ENCODE measurements around the gene LMAN1L.

Gene LMAN1L

GRCh38 chr15:74820056-74820455 is 7.4 kb downstream of the LMAN1L start:
- Histone ChIP-seq H3K9ac (ENCODE audit: low read length) (no peak overlapping the region), H3K4me1 (ENCODE audit: control insufficient read depth, insufficient read depth, low read length) (peaks cover 5% of the 10 kb centered on the region), H3K27ac (ENCODE audit: low read depth, low read length) (no peak overlapping the region), H3K4me3 (ENCODE audit: low read length) (no peak overlapping the region), H3K36me3 (ENCODE audit: control insufficient read depth, insufficient read depth, low read length) (no peaks in the 10 kb centered on the region), H3K27me3 (ENCODE audit: control insufficient read depth, insufficient read depth, low read length) (no peaks in the 10 kb centered on the region)

DNA sequence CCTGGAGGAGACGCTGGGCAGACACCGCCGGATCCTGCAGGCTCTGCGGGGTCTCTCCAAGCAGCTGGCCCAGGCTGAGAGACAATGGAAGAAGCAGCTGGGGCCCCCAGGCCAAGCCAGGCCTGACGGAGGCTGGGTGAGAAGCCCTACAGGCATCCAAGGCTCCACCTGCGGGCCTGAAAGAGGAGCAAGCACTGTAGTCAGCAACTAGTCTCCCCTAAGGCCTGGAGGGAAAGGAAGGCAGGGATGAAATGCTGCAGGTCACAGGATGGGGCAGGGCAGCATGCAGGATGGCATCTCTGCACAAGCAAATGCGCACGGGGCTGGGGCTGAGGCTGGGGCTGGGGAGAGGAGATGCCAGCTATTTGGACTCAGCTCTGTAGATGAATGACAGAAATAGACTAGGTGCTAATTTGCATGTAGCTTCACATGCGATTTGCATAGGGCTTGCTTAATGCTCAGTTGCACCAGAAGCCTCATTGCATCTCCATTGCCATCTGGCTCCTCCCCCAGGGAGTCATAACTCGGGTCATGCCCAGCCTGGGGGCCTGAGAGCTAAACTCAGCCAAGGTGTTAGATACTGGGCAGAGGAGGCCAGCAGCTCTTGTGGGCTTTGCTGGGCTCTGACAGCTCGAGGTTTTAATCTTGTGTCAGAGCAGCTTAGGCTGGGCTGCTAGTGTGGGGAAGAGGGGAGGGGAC is 8.6 kb downstream of the LMAN1L start:
- no peaks in the 10 kb centered on the region for H3K4me1 ChIP-seq (ENCODE audit: control insufficient read depth, insufficient read depth, low read length)
- no peak overlapping the region for H3K9ac ChIP-seq (ENCODE audit: low read length)
- H3K4me3 ChIP-seq (ENCODE audit: low read length), result no peak overlapping the region
- H3K27ac ChIP-seq (ENCODE audit: low read depth, low read length), result no peak overlapping the region
- no peaks in the 10 kb centered on the region for H3K27me3 ChIP-seq (ENCODE audit: control insufficient read depth, insufficient read depth, low read length)
- no peaks in the 10 kb centered on the region for H3K36me3 ChIP-seq (ENCODE audit: control insufficient read depth, insufficient read depth, low read length)

DNA sequence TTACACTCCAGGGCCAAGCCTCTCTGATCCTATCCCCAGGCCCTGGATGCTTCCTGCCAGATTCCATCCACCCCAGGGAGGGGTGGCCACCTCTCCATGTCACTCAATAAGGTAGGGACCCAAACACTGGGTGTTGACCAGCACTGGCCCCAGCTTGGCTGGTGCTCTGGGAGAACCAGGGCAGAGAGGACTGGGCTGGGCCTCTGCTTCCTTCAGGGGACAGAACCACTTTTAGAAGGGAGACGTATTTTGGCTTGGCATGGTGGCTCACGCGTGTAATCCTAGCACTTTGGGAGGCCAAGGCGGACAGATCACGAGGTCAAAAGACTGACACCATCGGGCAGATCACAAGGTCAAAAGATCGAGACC is 9.1 kb downstream of the LMAN1L start:
- Histone ChIP-seq H3K4me1 (ENCODE audit: control insufficient read depth, insufficient read depth, low read length) (no peaks in the 10 kb centered on the region), H3K27ac (ENCODE audit: low read depth, low read length) (no peak overlapping the region), H3K9ac (ENCODE audit: low read length) (no peak overlapping the region), H3K4me3 (ENCODE audit: low read length) (no peak overlapping the region), H3K36me3 (ENCODE audit: control insufficient read depth, insufficient read depth, low read length) (no peaks in the 10 kb centered on the region), H3K27me3 (ENCODE audit: control insufficient read depth, insufficient read depth, low read length) (peaks cover 3% of the 10 kb centered on the region)

DNA sequence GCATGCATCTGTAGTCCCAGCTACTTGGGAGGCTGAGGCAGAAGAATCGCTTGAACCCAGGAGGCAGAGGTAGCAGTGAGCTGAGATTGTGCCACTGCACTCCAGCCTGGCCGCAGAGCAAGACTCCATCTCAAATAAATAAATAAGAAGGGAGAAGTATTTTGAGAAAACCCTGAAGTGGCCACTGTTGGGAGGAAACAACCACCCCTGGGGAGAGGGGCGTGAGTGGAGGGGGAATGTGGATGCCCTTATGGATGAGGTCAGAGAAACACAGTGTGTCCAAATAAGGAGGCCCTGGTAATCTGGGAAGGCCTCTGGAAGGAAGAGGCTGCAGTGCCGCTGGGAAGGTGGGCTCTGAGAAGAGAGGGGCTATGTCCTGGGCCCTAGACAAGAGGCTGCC is 9.6 kb downstream of the LMAN1L start:
- H3K4me3 ChIP-seq (ENCODE audit: low read length), result no peak overlapping the region
- peaks cover 3% of the 10 kb centered on the region for H3K27me3 ChIP-seq (ENCODE audit: control insufficient read depth, insufficient read depth, low read length)

GRCh38 chr15:74823324-74823723 is 10.7 kb downstream of the LMAN1L start:
- no peak overlapping the region for H3K9ac ChIP-seq (ENCODE audit: low read length)
- H3K27ac ChIP-seq (ENCODE audit: low read depth, low read length), result no peak overlapping the region
- H3K27me3 ChIP-seq (ENCODE audit: control insufficient read depth, insufficient read depth, low read length), result peaks cover 3% of the 10 kb centered on the region
- H3K4me1 ChIP-seq (ENCODE audit: control insufficient read depth, insufficient read depth, low read length), result no peaks in the 10 kb centered on the region
- no peaks in the 10 kb centered on the region for H3K36me3 ChIP-seq (ENCODE audit: control insufficient read depth, insufficient read depth, low read length)
- no peak overlapping the region for H3K4me3 ChIP-seq (ENCODE audit: low read length)

More for the DNA sequence above, 9.6 kb downstream of the LMAN1L start:
- no peaks in the 10 kb centered on the region for H3K36me3 ChIP-seq (ENCODE audit: control insufficient read depth, insufficient read depth, low read length)
- H3K4me1 ChIP-seq (ENCODE audit: control insufficient read depth, insufficient read depth, low read length), result no peaks in the 10 kb centered on the region
- H3K27ac ChIP-seq (ENCODE audit: low read depth, low read length), result no peak overlapping the region
- H3K9ac ChIP-seq (ENCODE audit: low read length), result no peak overlapping the region

DNA sequence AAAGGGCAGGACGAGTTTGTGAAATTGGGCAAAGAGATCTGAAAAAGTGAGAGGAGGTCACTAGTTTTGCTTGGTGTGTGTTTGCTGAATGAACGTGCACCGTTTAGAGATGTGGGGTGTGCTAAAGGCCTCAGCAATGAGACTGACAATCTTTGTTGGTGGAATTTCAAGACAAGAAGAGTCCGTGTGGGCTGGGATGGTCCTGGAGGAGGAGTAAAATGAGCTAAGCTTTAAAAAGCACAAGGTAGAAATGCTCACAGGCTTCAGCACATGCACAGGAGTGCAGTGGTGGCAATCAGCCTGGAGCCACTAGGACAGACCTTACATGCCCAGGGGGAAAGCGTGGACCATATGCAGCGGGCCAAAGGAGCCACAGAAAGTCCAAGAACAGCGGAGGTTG is 12.3 kb downstream of the LMAN1L start:
- Histone ChIP-seq H3K9ac (ENCODE audit: low read length) (no peak overlapping the region), H3K27ac (ENCODE audit: low read depth, low read length) (no peak overlapping the region), H3K4me3 (ENCODE audit: low read length) (no peak overlapping the region), H3K4me1 (ENCODE audit: control insufficient read depth, insufficient read depth, low read length) (no peaks in the 10 kb centered on the region), H3K36me3 (ENCODE audit: control insufficient read depth, insufficient read depth, low read length) (no peaks in the 10 kb centered on the region), H3K27me3 (ENCODE audit: control insufficient read depth, insufficient read depth, low read length) (peaks cover 3% of the 10 kb centered on the region)

GRCh38 chr15:74825866-74826265 is 13.2 kb downstream of the LMAN1L start:
- no peak overlapping the region for H3K9ac ChIP-seq (ENCODE audit: low read length)
- no peaks in the 10 kb centered on the region for H3K4me1 ChIP-seq (ENCODE audit: control insufficient read depth, insufficient read depth, low read length)
- no peak overlapping the region for H3K4me3 ChIP-seq (ENCODE audit: low read length)
- H3K27me3 ChIP-seq (ENCODE audit: control insufficient read depth, insufficient read depth, low read length), result peaks cover 3% of the 10 kb centered on the region
- no peak overlapping the region for H3K27ac ChIP-seq (ENCODE audit: low read depth, low read length)
- no peaks in the 10 kb centered on the region for H3K36me3 ChIP-seq (ENCODE audit: control insufficient read depth, insufficient read depth, low read length)

DNA sequence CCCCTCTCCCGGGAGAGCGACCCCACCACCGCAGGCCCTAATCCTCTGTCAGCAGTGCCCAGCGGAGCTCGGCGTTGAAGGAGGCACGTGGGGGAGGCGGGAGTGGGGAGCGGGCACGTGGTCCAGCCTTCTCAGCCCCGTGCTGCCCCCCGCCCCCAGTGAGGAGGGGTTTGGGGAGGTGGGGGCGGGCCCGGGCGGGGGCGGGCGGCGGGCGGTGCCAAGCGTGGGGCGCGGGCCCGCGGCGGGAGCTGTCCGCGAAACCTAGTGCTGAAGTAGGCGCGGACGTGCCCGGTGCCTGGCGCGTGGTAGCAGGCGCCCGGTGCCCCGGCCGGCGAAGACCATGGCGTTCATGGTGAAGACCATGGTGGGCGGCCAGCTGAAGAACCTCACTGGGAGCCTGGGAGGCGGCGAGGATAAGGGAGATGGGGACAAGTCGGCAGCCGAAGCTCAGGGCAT is 13.8 kb downstream of the LMAN1L start, which contains the start of gene CPLX3:
CPLX3 (plus strand) TSS at position 264 of the 456 bp plus-strand sequence; CDS start at position 341, 77 bp downstream.
- no peak within 1 kb of the TSS for H3K4me3 ChIP-seq (ENCODE audit: low read length)
- H3K36me3 ChIP-seq (ENCODE audit: control insufficient read depth, insufficient read depth, low read length), result no peaks in the 10 kb centered on the region
- H3K9ac ChIP-seq (ENCODE audit: low read length), result no peak within 1 kb of the TSS
- H3K27me3 ChIP-seq (ENCODE audit: control insufficient read depth, insufficient read depth, low read length), result peaks cover 3% of the 10 kb centered on the region
- no peaks in the 10 kb centered on the region for H3K4me1 ChIP-seq (ENCODE audit: control insufficient read depth, insufficient read depth, low read length)
- H3K27ac ChIP-seq (ENCODE audit: low read depth, low read length), result no peak within 1 kb of the TSS

GRCh38 chr15:74826921-74827320 is 14.3 kb downstream of the LMAN1L start:
- no peak overlapping the region for H3K9ac ChIP-seq (ENCODE audit: low read length)
- no peaks in the 10 kb centered on the region for H3K36me3 ChIP-seq (ENCODE audit: control insufficient read depth, insufficient read depth, low read length)
- H3K27ac ChIP-seq (ENCODE audit: low read depth, low read length), result no peak overlapping the region
- no peak overlapping the region for H3K4me3 ChIP-seq (ENCODE audit: low read length)
- H3K4me1 ChIP-seq (ENCODE audit: control insufficient read depth, insufficient read depth, low read length), result no peaks in the 10 kb centered on the region
- peaks cover 3% of the 10 kb centered on the region for H3K27me3 ChIP-seq (ENCODE audit: control insufficient read depth, insufficient read depth, low read length)

DNA sequence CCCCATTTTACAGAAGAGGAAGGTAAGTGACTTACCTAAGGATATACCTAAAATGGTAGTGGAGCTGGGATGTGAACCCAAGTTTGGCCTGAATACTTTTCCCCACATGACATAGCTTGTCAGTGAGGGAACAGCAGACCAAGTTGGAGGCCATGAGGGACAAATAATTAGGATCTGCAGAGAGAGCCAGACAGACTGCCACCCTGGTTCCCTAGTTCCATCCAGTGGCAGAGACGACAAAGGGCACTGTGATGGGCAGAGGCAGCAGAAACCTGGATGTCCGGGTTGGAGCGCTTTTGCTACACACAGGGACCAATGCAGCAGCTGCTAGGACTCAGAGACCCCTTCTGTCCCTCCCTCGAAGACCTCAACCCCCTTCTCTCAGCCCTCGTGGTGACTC is 15.0 kb downstream of the LMAN1L start:
- no peak overlapping the region for H3K4me3 ChIP-seq (ENCODE audit: low read length)
- no peaks in the 10 kb centered on the region for H3K4me1 ChIP-seq (ENCODE audit: control insufficient read depth, insufficient read depth, low read length)
- H3K9ac ChIP-seq (ENCODE audit: low read length), result no peak overlapping the region
- no peak overlapping the region for H3K27ac ChIP-seq (ENCODE audit: low read depth, low read length)
- peaks cover 3% of the 10 kb centered on the region for H3K27me3 ChIP-seq (ENCODE audit: control insufficient read depth, insufficient read depth, low read length)
- no peaks in the 10 kb centered on the region for H3K36me3 ChIP-seq (ENCODE audit: control insufficient read depth, insufficient read depth, low read length)

DNA sequence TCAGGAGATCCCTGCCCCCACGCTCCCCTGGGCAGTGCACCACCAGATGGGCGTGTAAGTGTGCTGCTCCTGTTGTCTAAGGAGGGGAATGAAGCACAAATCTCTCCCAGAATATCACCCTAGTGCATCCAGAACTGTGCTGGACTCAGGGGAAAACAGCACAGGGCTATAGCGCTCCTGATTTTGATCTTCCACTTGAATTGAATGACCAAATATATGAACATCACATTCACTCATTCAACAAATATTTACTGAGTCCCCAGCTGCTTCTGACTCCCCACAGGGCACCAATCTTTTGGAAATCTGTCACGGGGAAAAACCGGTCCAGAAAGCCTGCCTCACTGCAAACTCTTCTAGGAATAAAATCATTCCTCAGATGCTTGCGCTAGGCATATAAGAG is 16.2 kb downstream of the LMAN1L start:
- Histone ChIP-seq H3K4me1 (ENCODE audit: control insufficient read depth, insufficient read depth, low read length) (no peaks in the 10 kb centered on the region), H3K9ac (ENCODE audit: low read length) (no peak overlapping the region), H3K36me3 (ENCODE audit: control insufficient read depth, insufficient read depth, low read length) (no peaks in the 10 kb centered on the region), H3K27me3 (ENCODE audit: control insufficient read depth, insufficient read depth, low read length) (peaks cover 3% of the 10 kb centered on the region), H3K27ac (ENCODE audit: low read depth, low read length) (no peak overlapping the region), H3K4me3 (ENCODE audit: low read length) (no peak overlapping the region)

DNA sequence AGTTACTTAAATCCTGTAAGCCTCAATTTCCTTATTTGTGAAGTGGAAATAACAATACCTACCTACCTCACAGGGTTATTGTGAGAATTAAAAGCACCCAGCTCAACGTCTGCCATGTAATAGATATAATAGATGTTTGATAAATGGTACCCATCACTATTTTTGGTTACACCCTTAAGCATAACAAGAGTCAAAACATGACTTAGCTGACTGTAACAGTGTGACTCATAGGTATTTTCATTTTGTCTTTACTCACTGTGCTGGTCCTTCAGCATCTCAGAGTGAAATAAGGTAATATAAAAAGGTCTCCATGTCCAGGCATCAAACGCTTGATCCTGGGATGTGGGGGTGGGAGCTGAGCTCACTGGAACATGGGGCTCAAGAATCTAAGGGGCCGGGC is 16.9 kb downstream of the LMAN1L start:
- H3K27me3 ChIP-seq (ENCODE audit: control insufficient read depth, insufficient read depth, low read length), result peaks cover 3% of the 10 kb centered on the region
- no peaks in the 10 kb centered on the region for H3K36me3 ChIP-seq (ENCODE audit: control insufficient read depth, insufficient read depth, low read length)

DNA sequence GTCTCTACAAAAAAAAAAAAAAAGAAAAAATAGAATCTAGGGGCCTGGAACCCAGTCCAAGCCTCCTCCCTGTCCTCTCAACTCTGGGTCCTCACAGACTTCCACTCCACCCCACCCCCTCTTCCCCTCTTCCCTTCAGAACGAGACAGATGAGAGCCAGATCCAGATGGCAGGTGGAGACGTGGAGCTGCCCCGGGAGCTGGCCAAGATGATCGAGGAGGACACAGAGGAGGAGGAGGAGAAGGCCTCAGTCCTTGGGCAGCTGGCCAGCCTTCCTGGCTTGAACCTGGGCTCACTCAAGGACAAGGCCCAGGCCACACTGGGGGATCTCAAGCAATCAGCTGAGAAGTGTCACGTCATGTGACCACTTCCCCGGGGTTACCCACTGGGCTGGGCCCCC is 17.4 kb downstream of the LMAN1L start:
- Histone ChIP-seq H3K4me1 (ENCODE audit: control insufficient read depth, insufficient read depth, low read length) (no peaks in the 10 kb centered on the region), H3K36me3 (ENCODE audit: control insufficient read depth, insufficient read depth, low read length) (no peaks in the 10 kb centered on the region), H3K27ac (ENCODE audit: low read depth, low read length) (no peak overlapping the region), H3K9ac (ENCODE audit: low read length) (no peak overlapping the region), H3K4me3 (ENCODE audit: low read length) (no peak overlapping the region), H3K27me3 (ENCODE audit: control insufficient read depth, insufficient read depth, low read length) (peaks cover 3% of the 10 kb centered on the region)

More for the DNA sequence above, 16.9 kb downstream of the LMAN1L start:
- Histone ChIP-seq H3K4me1 (ENCODE audit: control insufficient read depth, insufficient read depth, low read length) (no peaks in the 10 kb centered on the region), H3K9ac (ENCODE audit: low read length) (no peak overlapping the region), H3K27ac (ENCODE audit: low read depth, low read length) (no peak overlapping the region), H3K4me3 (ENCODE audit: low read length) (no peak overlapping the region)

All from rectal smooth muscle tissue (tissue), 1 donor.